GM19025 (cell line): ENCODE data around the gene PGM3.

Experiments
- ATAC-seq: cut with Tn5 transposase; IDR thresholded peaks from one replicate; pipeline ENCODE4 v1.9.1; 2021; ENCODE audit warnings: mild to moderate bottlenecking, low read depth, moderate library complexity; ENCODE audit not compliant: unreplicated experiment

Gene PGM3

GRCh38 chr6:83183082-83183828 lies 9.8 kb downstream of the PGM3 start:
- ATAC-seq = no peak

GRCh38 chr6:83182114-83182513 lies 11.0 kb downstream of the PGM3 start:
- ATAC-seq = no peak

- ATAC-seq = no peak
Measured at GRCh38 chr6:83180426-83180950, 12.6 kb downstream of the PGM3 start.

- no peak for ATAC-seq
Measured at GRCh38 chr6:83176246-83176645, 16.8 kb downstream of the PGM3 start.

- no peak for ATAC-seq
Measured at GRCh38 chr6:83169511-83169910, 23.6 kb downstream of the PGM3 start.

- ATAC-seq = no peak
Measured at GRCh38 chr6:83169106-83169505, 24.0 kb downstream of the PGM3 start.

GRCh38 chr6:83168556-83168955 lies 24.5 kb downstream of the PGM3 start:
- no peak for ATAC-seq

- no peak for ATAC-seq
Measured at GRCh38 chr6:83167726-83168278, 25.3 kb downstream of the PGM3 start.

GRCh38 chr6:83160167-83160566 lies 32.9 kb downstream of the PGM3 start:
- no peak for ATAC-seq

- no peak for ATAC-seq
Measured at GRCh38 chr6:83155794-83156193, 37.3 kb downstream of the PGM3 start.

GRCh38 chr6:83153883-83154521 lies 39.1 kb downstream of the PGM3 start:
- ATAC-seq = no peak

- no peak for ATAC-seq
Measured at GRCh38 chr6:83152913-83153312, 40.2 kb downstream of the PGM3 start.

- no peak for ATAC-seq
Measured at GRCh38 chr6:83151114-83151513, 42.0 kb downstream of the PGM3 start.

- no peak for ATAC-seq
Measured at GRCh38 chr6:83138758-83139157, 54.3 kb downstream of the PGM3 start.

- no peak for ATAC-seq
Measured at GRCh38 chr6:83138118-83138722, 54.8 kb downstream of the PGM3 start.

GRCh38 chr6:83132121-83132520 lies 60.9 kb downstream of the PGM3 start:
- ATAC-seq = no peak

GRCh38 chr6:83127976-83128375 lies 65.1 kb downstream of the PGM3 start:
- ATAC-seq = no peak

- no peak for ATAC-seq
Measured at GRCh38 chr6:83127258-83127657, 65.8 kb downstream of the PGM3 start.

- ATAC-seq = no peak
Measured at GRCh38 chr6:83126807-83127206, 66.3 kb downstream of the PGM3 start.

GRCh38 chr6:83126223-83126622 lies 66.8 kb downstream of the PGM3 start:
- no peak for ATAC-seq

GRCh38 chr6:83125425-83125824 lies 67.6 kb downstream of the PGM3 start:
- no peak for ATAC-seq
